ENCODE measurements around the gene CCDC149. TPM values are rescaled to one million over a fixed set of nuclear protein-coding genes. Genes with fewer than 3 reads are reported as not detected.
A peak's percentile ranks its signal among the peaks of the same experiment; 100 is the strongest.

The CCDC149 gene
- total RNA-seq, 4 donors from 2014 or later = 3.4 to 10.0 (median 7.7) TPM

- peaks cover 0 to 42% (median 19%) of the 10 kb centered on the region in 4 donors for H3K4me1 ChIP-seq
- H3K9me3 ChIP-seq = no peaks in the 10 kb centered on the region
- no peaks in the 10 kb centered on the region for H3K36me3 ChIP-seq
- DNase-seq = no peak
- H3K27ac ChIP-seq = peak overlapping the region; percentile 83 to 90 (median 86)
- 27 to 37% methylated on average over 6 to 9 of the region's 9 CpGs for WGBS, 2 donors (ENCODE audit: low coverage in 1 of 2)
- TF ChIP-seq POLR2AphosphoS5 (IDR thresholded peaks at IDR 0.05) (no peak), EP300 (IDR thresholded peaks at IDR 0.05; ENCODE audit: low read depth) (no peak), POLR2A (IDR thresholded peaks at IDR 0.05) (no peak), CTCF (IDR thresholded peaks at IDR 0.05) (no peak)
- H3K27me3 ChIP-seq = peaks cover 19% of the 10 kb centered on the region
- in situ Hi-C loops (cut with MboI; ENCODE audit: low pct_ligation_motif_present in 1 of 4, low pct_unique_long_range_greater_than_20kb in 1 of 4, low sequenced_read_pairs in 3 of 4) (no loop called here), intact Hi-C loops (cut with DNase I; ENCODE audit: low total_unique reads) (no loop called here)
- H3K4me3 ChIP-seq = peak overlapping the region; percentile 14 to 43 (median 22)
Observed at GRCh38 chr4:24795666-24796381, 117.0 kb downstream of the CCDC149 start.

- Histone ChIP-seq H3K4me3 (peak within 1 kb of the TSS; percentile 14 to 43 (median 22)), H3K9me3 (no peaks in the 10 kb centered on the region), H3K27me3 (peaks cover 11% of the 10 kb centered on the region), H3K36me3 (no peaks in the 10 kb centered on the region), H3K27ac (peak within 1 kb of the TSS; percentile 83 to 90 (median 86)), H3K4me1 (peaks cover 0 to 35% (median 18%) of the 10 kb centered on the region in 4 donors)
- in situ Hi-C loops (cut with MboI; ENCODE audit: low pct_ligation_motif_present in 1 of 4, low pct_unique_long_range_greater_than_20kb in 1 of 4, low sequenced_read_pairs in 3 of 4) (no loop called here), intact Hi-C loops (cut with DNase I; ENCODE audit: low total_unique reads) (no loop called here)
- WGBS, 2 donors (ENCODE audit: low coverage in 1 of 2) = 33 to 38% methylated on average over 12 to 21 of the region's 21 CpGs
- peak; percentile 82 for DNase-seq
- TF ChIP-seq POLR2AphosphoS5 (IDR thresholded peaks at IDR 0.05) (peak; percentile 82 to 89 (median 87)), POLR2A (IDR thresholded peaks at IDR 0.05) (peak; percentile 72), CTCF (IDR thresholded peaks at IDR 0.05) (no peak), EP300 (IDR thresholded peaks at IDR 0.05; ENCODE audit: low read depth) (no peak)
Observed at GRCh38 chr4:24794916-24795665, 117.8 kb downstream of the CCDC149 start, which contains the start of gene SOD3. SOD3 (plus strand) TSS chr4:24795573; CDS start chr4:24799522, 3,949 bp downstream.

GRCh38 chr4:24794480-24794879, 118.4 kb downstream of the CCDC149 start:
- Histone ChIP-seq H3K27ac (peak overlapping the region; percentile 83 to 90 (median 86)), H3K27me3 (peaks cover 5% of the 10 kb centered on the region), H3K4me1 (peaks cover 0 to 32% (median 16%) of the 10 kb centered on the region in 4 donors), H3K9me3 (no peaks in the 10 kb centered on the region), H3K36me3 (no peaks in the 10 kb centered on the region), H3K4me3 (peak overlapping the region in 1 of 4 donors; percentile 43)
- 70 to 76% methylated on average over 7 to 10 of the region's 10 CpGs for WGBS, 2 donors (ENCODE audit: low coverage in 1 of 2)
- in situ Hi-C loops (cut with MboI; ENCODE audit: low pct_ligation_motif_present in 1 of 4, low pct_unique_long_range_greater_than_20kb in 1 of 4, low sequenced_read_pairs in 3 of 4) = no loop called here
- intact Hi-C loops (cut with DNase I; ENCODE audit: low total_unique reads) = no loop called here
- DNase-seq = peak; percentile 17
- TF ChIP-seq CTCF (IDR thresholded peaks at IDR 0.05) (no peak), EP300 (IDR thresholded peaks at IDR 0.05; ENCODE audit: low read depth) (peak; percentile 88), POLR2AphosphoS5 (IDR thresholded peaks at IDR 0.05) (peak in 2 of 3 donors; percentile 60 to 85)

- TF ChIP-seq POLR2AphosphoS5 (IDR thresholded peaks at IDR 0.05) = no peak
- TF ChIP-seq EP300 (IDR thresholded peaks at IDR 0.05; ENCODE audit: low read depth) = no peak
- no peak for TF ChIP-seq POLR2A (IDR thresholded peaks at IDR 0.05)
- TF ChIP-seq CTCF (IDR thresholded peaks at IDR 0.05) = no peak
- H3K4me3 ChIP-seq = no peak overlapping the region
- no peaks in the 10 kb centered on the region for H3K36me3 ChIP-seq
- no peak for DNase-seq
- H3K27ac ChIP-seq = peak overlapping the region; percentile 83 to 90 (median 86)
- peaks cover 1% of the 10 kb centered on the region for H3K27me3 ChIP-seq
- 46 to 73% methylated on average over 3 to 4 of the region's 4 CpGs for WGBS, 2 donors (ENCODE audit: low coverage in 1 of 2)
- in situ Hi-C loops (cut with MboI; ENCODE audit: low pct_ligation_motif_present in 1 of 4, low pct_unique_long_range_greater_than_20kb in 1 of 4, low sequenced_read_pairs in 3 of 4) (no loop called here), intact Hi-C loops (cut with DNase I; ENCODE audit: low total_unique reads) (no loop called here)
- H3K4me1 ChIP-seq = peaks cover 0 to 32% (median 16%) of the 10 kb centered on the region in 4 donors
- H3K9me3 ChIP-seq = no peaks in the 10 kb centered on the region
Observed at GRCh38 chr4:24794051-24794450, 118.8 kb downstream of the CCDC149 start.

Data from transverse colon (tissue), 4 donors.